ENCODE measurements around the gene NLGN4Y.

DNA sequence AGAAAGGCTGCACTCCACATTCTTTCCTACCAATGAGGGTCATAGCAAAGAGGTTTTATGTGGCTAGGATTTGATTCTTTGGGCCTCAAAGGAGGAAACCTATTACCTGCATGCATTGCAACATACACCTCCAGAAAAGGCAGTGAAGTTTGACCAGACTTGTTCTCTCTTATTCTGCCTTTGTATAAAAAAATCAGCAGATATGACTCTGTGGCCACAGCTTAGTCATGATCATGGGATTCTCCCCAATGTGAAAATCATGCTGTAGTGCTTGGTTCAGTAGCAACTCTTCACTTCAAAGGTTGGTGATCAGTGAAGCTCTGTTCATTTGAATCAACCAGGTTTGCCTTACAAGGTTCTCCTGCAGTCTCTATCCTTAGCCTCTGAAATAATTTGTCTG lies 38.4 kb upstream of the NLGN4Y start:
- TF ChIP-seq, protein P1, sequence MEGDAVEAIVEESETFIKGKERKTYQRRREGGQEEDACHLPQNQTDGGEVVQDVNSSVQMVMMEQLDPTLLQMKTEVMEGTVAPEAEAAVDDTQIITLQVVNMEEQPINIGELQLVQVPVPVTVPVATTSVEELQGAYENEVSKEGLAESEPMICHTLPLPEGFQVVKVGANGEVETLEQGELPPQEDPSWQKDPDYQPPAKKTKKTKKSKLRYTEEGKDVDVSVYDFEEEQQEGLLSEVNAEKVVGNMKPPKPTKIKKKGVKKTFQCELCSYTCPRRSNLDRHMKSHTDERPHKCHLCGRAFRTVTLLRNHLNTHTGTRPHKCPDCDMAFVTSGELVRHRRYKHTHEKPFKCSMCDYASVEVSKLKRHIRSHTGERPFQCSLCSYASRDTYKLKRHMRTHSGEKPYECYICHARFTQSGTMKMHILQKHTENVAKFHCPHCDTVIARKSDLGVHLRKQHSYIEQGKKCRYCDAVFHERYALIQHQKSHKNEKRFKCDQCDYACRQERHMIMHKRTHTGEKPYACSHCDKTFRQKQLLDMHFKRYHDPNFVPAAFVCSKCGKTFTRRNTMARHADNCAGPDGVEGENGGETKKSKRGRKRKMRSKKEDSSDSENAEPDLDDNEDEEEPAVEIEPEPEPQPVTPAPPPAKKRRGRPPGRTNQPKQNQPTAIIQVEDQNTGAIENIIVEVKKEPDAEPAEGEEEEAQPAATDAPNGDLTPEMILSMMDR (IDR thresholded peaks at IDR 0.05), result no peak
- TF ChIP-seq POLR2A (IDR thresholded peaks at IDR 0.05), result no peak
